Measurements from ENCODE around the gene NIPAL1. TPM values are rescaled to one million over a fixed set of nuclear protein-coding genes. Genes with fewer than 3 reads are reported as not detected.
"Not testable (repeated sequence)": the region's sequence is repeated elsewhere in the genome, so short reads cannot be mapped to it uniquely, and the experiment has no call there.

Gene NIPAL1
- polyA plus RNA-seq, 4 donors = 2.2 to 37.4 (median 4.4) TPM

- Histone ChIP-seq H3K4me3 (ENCODE audit: low read depth in 1 of 3, low read length in 3 of 3) (no peak overlapping the region), H3K27ac (ENCODE audit: low read depth in 1 of 3, low read length in 2 of 3) (no peak overlapping the region), H3K4me1 (ENCODE audit: control insufficient read depth in 3 of 3, insufficient read depth in 2 of 3, low read depth in 1 of 3, low read length in 2 of 3) (no peaks in the 10 kb centered on the region), H3K9me3 (ENCODE audit: control insufficient read depth in 2 of 2, insufficient read depth in 1 of 2, low read depth in 1 of 2, low read length in 1 of 2) (peaks cover 0 to 38% of the 10 kb centered on the region in 2 donors), H3K27me3 (ENCODE audit: control insufficient read depth in 3 of 3, insufficient read depth in 3 of 3, low read length in 3 of 3) (no peaks in the 10 kb centered on the region), H3K36me3 (ENCODE audit: control insufficient read depth in 3 of 3, insufficient read depth in 2 of 3, low read depth in 1 of 3, low read length in 3 of 3) (peaks cover 0 to 3% (median 0%) of the 10 kb centered on the region in 3 donors)
- FAIRE-seq (no peak), DNase-seq (no peak)
- WGBS, 3 donors = 82 to 95% (median 91%) methylated on average over 1 of the region's 1 CpG
Observed at GRCh38 chr4:48002267-48002666, 14.3 kb upstream of the NIPAL1 start.

- DNase-seq (peak in 1 of 2 donors; percentile 49), FAIRE-seq (peak; percentile 33)
- not testable (repeated sequence) for H3K4me3 ChIP-seq (ENCODE audit: low read depth in 1 of 3, low read length in 3 of 3); H3K27ac ChIP-seq (ENCODE audit: low read depth in 1 of 3, low read length in 2 of 3); H3K36me3 ChIP-seq (ENCODE audit: control insufficient read depth in 3 of 3, insufficient read depth in 2 of 3, low read depth in 1 of 3, low read length in 3 of 3); H3K27me3 ChIP-seq (ENCODE audit: control insufficient read depth in 3 of 3, insufficient read depth in 3 of 3, low read length in 3 of 3); H3K4me1 ChIP-seq (ENCODE audit: control insufficient read depth in 3 of 3, insufficient read depth in 2 of 3, low read depth in 1 of 3, low read length in 2 of 3)
- 51 to 69% (median 69%) methylated on average over 2 of the region's 2 CpGs for WGBS, 3 donors
- peaks cover 0 to 37% of the 10 kb centered on the region in 2 donors for H3K9me3 ChIP-seq (ENCODE audit: control insufficient read depth in 2 of 2, insufficient read depth in 1 of 2, low read depth in 1 of 2, low read length in 1 of 2)
Observed at GRCh38 chr4:48003568-48003967, 13.0 kb upstream of the NIPAL1 start.

- DNase-seq (no peak), FAIRE-seq (no peak)
- Histone ChIP-seq H3K9me3 (ENCODE audit: control insufficient read depth in 2 of 2, insufficient read depth in 1 of 2, low read depth in 1 of 2, low read length in 1 of 2) (peaks cover 0 to 39% of the 10 kb centered on the region in 2 donors), H3K27me3 (ENCODE audit: control insufficient read depth in 3 of 3, insufficient read depth in 3 of 3, low read length in 3 of 3) (no peaks in the 10 kb centered on the region), H3K27ac (ENCODE audit: low read depth in 1 of 3, low read length in 2 of 3) (no peak overlapping the region), H3K4me1 (ENCODE audit: control insufficient read depth in 3 of 3, insufficient read depth in 2 of 3, low read depth in 1 of 3, low read length in 2 of 3) (no peaks in the 10 kb centered on the region), H3K4me3 (ENCODE audit: low read depth in 1 of 3, low read length in 3 of 3) (no peak overlapping the region), H3K36me3 (ENCODE audit: control insufficient read depth in 3 of 3, insufficient read depth in 2 of 3, low read depth in 1 of 3, low read length in 3 of 3) (peaks cover 0 to 17% (median 3%) of the 10 kb centered on the region in 3 donors)
- 89 to 96% (median 94%) methylated on average over 2 of the region's 2 CpGs for WGBS, 3 donors
Observed at GRCh38 chr4:48005781-48006180, 10.8 kb upstream of the NIPAL1 start.

- DNase-seq = no peak
- H3K27ac ChIP-seq (ENCODE audit: low read depth in 1 of 3, low read length in 2 of 3) = no peak overlapping the region
- no peaks in the 10 kb centered on the region for H3K4me1 ChIP-seq (ENCODE audit: control insufficient read depth in 3 of 3, insufficient read depth in 2 of 3, low read depth in 1 of 3, low read length in 2 of 3)
- peaks cover 0 to 17% (median 3%) of the 10 kb centered on the region in 3 donors for H3K36me3 ChIP-seq (ENCODE audit: control insufficient read depth in 3 of 3, insufficient read depth in 2 of 3, low read depth in 1 of 3, low read length in 3 of 3)
- H3K4me3 ChIP-seq (ENCODE audit: low read depth in 1 of 3, low read length in 3 of 3) = no peak overlapping the region
- FAIRE-seq = no peak
- H3K9me3 ChIP-seq (ENCODE audit: control insufficient read depth in 2 of 2, insufficient read depth in 1 of 2, low read depth in 1 of 2, low read length in 1 of 2) = peaks cover 0 to 42% of the 10 kb centered on the region in 2 donors
- peaks cover 0 to 1% (median 0%) of the 10 kb centered on the region in 3 donors for H3K27me3 ChIP-seq (ENCODE audit: control insufficient read depth in 3 of 3, insufficient read depth in 3 of 3, low read length in 3 of 3)
Observed at GRCh38 chr4:48008021-48008596, 8.5 kb upstream of the NIPAL1 start.

- H3K4me3 ChIP-seq (ENCODE audit: low read depth in 1 of 3, low read length in 3 of 3); H3K27me3 ChIP-seq (ENCODE audit: control insufficient read depth in 3 of 3, insufficient read depth in 3 of 3, low read length in 3 of 3); H3K4me1 ChIP-seq (ENCODE audit: control insufficient read depth in 3 of 3, insufficient read depth in 2 of 3, low read depth in 1 of 3, low read length in 2 of 3); DNase-seq; FAIRE-seq; H3K27ac ChIP-seq (ENCODE audit: low read depth in 1 of 3, low read length in 2 of 3): not testable (repeated sequence)
- Histone ChIP-seq H3K9me3 (ENCODE audit: control insufficient read depth in 2 of 2, insufficient read depth in 1 of 2, low read depth in 1 of 2, low read length in 1 of 2) (peaks cover 0 to 35% of the 10 kb centered on the region in 2 donors), H3K36me3 (ENCODE audit: control insufficient read depth in 3 of 3, insufficient read depth in 2 of 3, low read depth in 1 of 3, low read length in 3 of 3) (peaks cover 0 to 14% (median 3%) of the 10 kb centered on the region in 3 donors)
- WGBS, 3 donors = 84 to 93% (median 87%) methylated on average over 6 of the region's 6 CpGs
Observed at GRCh38 chr4:48010906-48011305, 5.7 kb upstream of the NIPAL1 start.

- peaks cover 0 to 14% (median 3%) of the 10 kb centered on the region in 3 donors for H3K36me3 ChIP-seq (ENCODE audit: control insufficient read depth in 3 of 3, insufficient read depth in 2 of 3, low read depth in 1 of 3, low read length in 3 of 3)
- no peak overlapping the region for H3K4me3 ChIP-seq (ENCODE audit: low read depth in 1 of 3, low read length in 3 of 3)
- no peak for FAIRE-seq
- DNase-seq = no peak
- peaks cover 0 to 31% of the 10 kb centered on the region in 2 donors for H3K9me3 ChIP-seq (ENCODE audit: control insufficient read depth in 2 of 2, insufficient read depth in 1 of 2, low read depth in 1 of 2, low read length in 1 of 2)
- peaks cover 0 to 6% (median 0%) of the 10 kb centered on the region in 3 donors for H3K4me1 ChIP-seq (ENCODE audit: control insufficient read depth in 3 of 3, insufficient read depth in 2 of 3, low read depth in 1 of 3, low read length in 2 of 3)
- H3K27me3 ChIP-seq (ENCODE audit: control insufficient read depth in 3 of 3, insufficient read depth in 3 of 3, low read length in 3 of 3) = peaks cover 0 to 1% (median 1%) of the 10 kb centered on the region in 3 donors
- no peak overlapping the region for H3K27ac ChIP-seq (ENCODE audit: low read depth in 1 of 3, low read length in 2 of 3)
- WGBS, 3 donors = 90 to 93% (median 92%) methylated on average over 4 of the region's 4 CpGs
Observed at GRCh38 chr4:48011722-48012121, 4.8 kb upstream of the NIPAL1 start.

- Histone ChIP-seq H3K4me3 (ENCODE audit: low read depth in 1 of 3, low read length in 3 of 3) (no peak overlapping the region), H3K27me3 (ENCODE audit: control insufficient read depth in 3 of 3, insufficient read depth in 3 of 3, low read length in 3 of 3) (peaks cover 0 to 9% (median 3%) of the 10 kb centered on the region in 3 donors), H3K9me3 (ENCODE audit: control insufficient read depth in 2 of 2, insufficient read depth in 1 of 2, low read depth in 1 of 2, low read length in 1 of 2) (peaks cover 0 to 27% of the 10 kb centered on the region in 2 donors), H3K27ac (ENCODE audit: low read depth in 1 of 3, low read length in 2 of 3) (no peak overlapping the region), H3K4me1 (ENCODE audit: control insufficient read depth in 3 of 3, insufficient read depth in 2 of 3, low read depth in 1 of 3, low read length in 2 of 3) (peaks cover 0 to 6% (median 0%) of the 10 kb centered on the region in 3 donors), H3K36me3 (ENCODE audit: control insufficient read depth in 3 of 3, insufficient read depth in 2 of 3, low read depth in 1 of 3, low read length in 3 of 3) (peaks cover 0 to 14% (median 3%) of the 10 kb centered on the region in 3 donors)
- FAIRE-seq (no peak), DNase-seq (no peak)
- WGBS, 3 donors = 55 to 68% (median 63%) methylated on average over 3 of the region's 3 CpGs
Observed at GRCh38 chr4:48012824-48013223, 3.7 kb upstream of the NIPAL1 start.

GRCh38 chr4:48015216-48015615 lies 1.4 kb upstream of the NIPAL1 start:
- H3K4me3 ChIP-seq (ENCODE audit: low read depth in 1 of 3, low read length in 3 of 3) = peak overlapping the region in 2 of 3 donors; percentile 56 to 75
- peaks cover 0 to 15% of the 10 kb centered on the region in 2 donors for H3K9me3 ChIP-seq (ENCODE audit: control insufficient read depth in 2 of 2, insufficient read depth in 1 of 2, low read depth in 1 of 2, low read length in 1 of 2)
- no peak for FAIRE-seq
- peak overlapping the region; percentile 14 to 100 (median 72) for H3K27ac ChIP-seq (ENCODE audit: low read depth in 1 of 3, low read length in 2 of 3)
- H3K36me3 ChIP-seq (ENCODE audit: control insufficient read depth in 3 of 3, insufficient read depth in 2 of 3, low read depth in 1 of 3, low read length in 3 of 3) = peaks cover 0 to 6% (median 3%) of the 10 kb centered on the region in 3 donors
- DNase-seq = peak; percentile 76
- WGBS, 3 donors = 18 to 71% (median 44%) methylated on average over 4 of the region's 4 CpGs
- peaks cover 0 to 9% (median 3%) of the 10 kb centered on the region in 3 donors for H3K27me3 ChIP-seq (ENCODE audit: control insufficient read depth in 3 of 3, insufficient read depth in 3 of 3, low read length in 3 of 3)
- peaks cover 0 to 24% (median 4%) of the 10 kb centered on the region in 3 donors for H3K4me1 ChIP-seq (ENCODE audit: control insufficient read depth in 3 of 3, insufficient read depth in 2 of 3, low read depth in 1 of 3, low read length in 2 of 3)
